Activated CD4-positive, CD25-positive, alpha-beta regulatory T cell treated with anti-CD3 and anti-CD28 coated beads, Interleukin-2, amount 50 U/mL, for 16 hours (primary cell): Measurements from ENCODE around the gene C16orf74.

Experiments
- DNase-seq: peaks from one replicate; pipeline ENCODE4 v3.0.0-alpha.2; 2020; ENCODE audit warnings: low read depth, low spot score

Gene C16orf74

DNA sequence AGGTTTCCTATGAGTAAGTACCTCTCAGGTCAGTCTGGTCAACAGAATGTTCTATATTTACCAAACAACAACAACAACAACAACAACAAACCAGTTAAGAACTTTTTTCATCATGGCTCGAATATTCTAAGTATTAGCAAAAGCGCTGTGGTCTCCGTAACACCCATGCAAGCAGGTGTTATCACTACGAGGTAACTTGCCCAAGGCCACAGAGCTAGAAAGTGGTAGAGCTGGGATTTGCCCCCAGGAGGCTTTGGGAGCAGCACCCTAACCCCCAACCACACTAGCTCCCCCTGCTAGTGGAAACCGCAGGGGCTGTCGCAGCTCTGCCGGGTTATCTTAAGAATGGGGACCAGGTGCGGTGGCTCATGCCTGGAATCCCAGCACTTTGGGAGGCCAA, 23.9 kb upstream of the C16orf74 start:
- no peak for DNase-seq

DNA sequence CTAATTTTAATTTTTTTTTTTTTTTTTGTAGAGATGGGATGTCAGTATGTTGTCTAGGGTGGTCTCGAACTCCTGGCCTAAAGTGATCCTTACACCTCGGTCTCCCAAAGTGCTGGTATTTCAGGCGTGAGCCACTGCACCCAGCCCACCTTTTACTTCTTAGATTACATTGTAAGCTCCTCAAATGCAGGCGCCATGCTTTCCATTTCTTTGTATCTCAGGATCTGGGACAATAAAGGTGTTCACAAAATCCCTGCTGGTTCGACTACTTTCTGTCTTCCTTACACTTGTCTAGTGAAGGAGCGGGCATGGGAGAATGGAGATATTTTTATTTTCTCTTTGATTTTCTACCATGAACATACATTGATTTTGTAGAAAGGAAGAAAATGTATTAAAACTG, 23.2 kb upstream of the C16orf74 start:
- DNase-seq: no peak

DNA sequence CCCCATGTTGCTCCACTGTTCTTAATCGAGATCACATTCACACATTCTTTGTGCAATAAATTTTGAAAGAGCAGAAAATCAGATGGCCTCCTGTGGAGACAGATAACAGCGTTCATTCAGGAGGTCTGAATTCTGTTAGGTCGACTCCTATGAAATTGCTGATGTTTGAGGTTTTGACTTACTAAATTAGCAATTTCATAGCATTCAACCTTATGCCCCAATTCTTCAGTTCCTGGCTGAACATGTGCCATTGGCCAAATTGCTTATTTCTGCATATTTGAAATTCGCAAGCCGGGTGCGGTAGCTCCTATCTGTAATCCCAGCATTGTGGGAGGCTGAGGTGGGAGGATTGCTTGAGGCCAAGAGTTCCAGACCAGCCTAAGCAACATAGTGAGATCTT, 22.1 kb upstream of the C16orf74 start:
- no peak for DNase-seq

DNA sequence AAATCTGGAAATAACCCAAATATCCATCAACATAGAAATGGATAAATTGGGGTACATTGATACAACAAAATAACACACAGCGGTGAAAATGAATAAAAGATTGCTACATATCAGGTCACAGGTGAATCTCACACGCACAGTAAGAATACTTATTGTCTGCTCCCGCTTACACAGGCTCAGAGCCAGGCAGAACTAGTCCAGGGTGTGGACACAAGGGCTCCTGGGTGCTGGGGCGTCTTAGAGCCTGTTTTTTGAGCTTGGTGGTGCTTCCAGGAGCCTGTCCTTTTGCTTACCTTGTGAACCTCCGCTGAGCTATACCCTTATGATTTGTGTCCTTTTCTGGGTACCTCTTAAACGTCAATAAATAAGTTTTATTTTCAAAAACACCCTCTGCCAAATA, 19.8 kb upstream of the C16orf74 start:
- DNase-seq: no peak

DNA sequence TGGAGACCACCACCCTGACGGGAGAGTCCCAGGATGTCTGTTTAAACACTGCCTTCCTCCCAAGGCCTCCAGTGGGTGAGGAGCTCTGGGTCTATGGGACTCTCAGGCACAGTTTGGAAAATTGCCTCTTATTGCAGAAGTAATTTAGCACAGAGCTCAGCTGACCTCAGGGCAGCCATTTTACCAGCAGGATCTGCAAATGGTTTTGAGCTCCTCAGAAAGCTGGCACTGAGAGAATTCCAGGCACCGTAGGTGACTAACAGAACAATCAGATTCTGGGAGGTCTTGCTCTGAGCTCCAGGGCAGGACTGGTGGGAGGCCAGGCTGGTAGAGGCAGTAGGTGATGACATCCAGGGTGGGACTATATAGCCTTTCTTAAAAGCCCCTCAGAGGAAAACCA, 17.3 kb upstream of the C16orf74 start:
- no peak for DNase-seq

DNA sequence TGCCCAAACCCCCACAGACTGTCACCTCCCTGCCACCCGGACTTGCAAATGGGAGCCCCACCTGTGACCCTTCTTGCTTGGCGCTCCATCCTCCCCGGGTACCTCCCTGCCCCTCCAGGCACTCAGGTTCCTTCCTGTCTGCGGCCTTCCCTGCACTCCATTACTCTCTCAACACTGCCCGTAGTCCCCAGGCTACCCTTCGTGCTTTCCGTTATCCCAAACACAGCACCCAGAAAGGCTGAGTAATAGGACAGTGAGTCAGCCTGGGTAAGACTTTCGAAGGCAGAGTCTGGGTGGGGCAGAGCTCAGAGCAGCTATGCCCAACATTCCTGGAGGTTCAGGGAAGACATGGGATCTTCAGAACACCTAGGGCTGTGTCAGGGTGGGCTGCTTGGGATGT, 16.6 kb upstream of the C16orf74 start:
- no peak for DNase-seq

DNA sequence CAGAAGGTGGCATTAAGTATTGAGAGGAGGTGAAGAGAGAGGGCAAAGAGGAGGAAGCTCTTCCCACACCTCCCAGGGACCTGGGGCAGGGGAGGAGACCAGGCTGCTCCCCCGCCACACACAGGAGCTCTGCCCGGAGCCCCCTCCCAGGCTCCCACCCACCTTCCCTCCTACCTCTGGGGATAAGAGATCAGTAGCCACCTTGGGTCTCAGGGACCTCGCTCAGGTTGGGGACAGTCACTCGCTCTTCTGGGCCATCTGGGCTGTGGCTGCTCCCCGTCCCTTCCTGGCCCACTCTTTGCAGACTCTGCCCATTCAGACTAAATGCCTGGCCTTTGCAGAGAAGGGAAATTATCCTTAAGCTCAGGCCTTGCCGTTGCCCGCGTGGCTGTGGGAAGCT, 14.9 kb upstream of the C16orf74 start:
- no peak for DNase-seq

DNA sequence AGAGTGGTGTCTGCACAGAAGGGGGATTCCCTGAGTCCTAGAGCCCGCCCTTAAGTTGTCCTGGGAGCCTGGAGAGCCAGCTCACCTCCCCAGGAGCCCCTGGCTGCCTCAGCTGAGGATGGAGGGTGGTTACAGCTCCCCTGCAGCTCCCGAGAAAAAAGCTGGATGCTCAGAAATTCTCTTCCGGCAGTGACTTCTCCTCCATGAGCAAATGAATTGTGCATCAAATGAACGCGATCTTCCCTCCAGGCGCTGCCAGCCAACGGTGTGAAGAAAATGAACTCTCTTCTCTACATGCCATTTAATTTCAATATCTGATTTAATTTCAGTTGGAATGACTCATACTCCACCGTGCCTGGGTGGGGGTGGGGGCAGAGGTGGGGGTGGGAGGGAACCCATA, 14.3 kb upstream of the C16orf74 start:
- DNase-seq: no peak

DNA sequence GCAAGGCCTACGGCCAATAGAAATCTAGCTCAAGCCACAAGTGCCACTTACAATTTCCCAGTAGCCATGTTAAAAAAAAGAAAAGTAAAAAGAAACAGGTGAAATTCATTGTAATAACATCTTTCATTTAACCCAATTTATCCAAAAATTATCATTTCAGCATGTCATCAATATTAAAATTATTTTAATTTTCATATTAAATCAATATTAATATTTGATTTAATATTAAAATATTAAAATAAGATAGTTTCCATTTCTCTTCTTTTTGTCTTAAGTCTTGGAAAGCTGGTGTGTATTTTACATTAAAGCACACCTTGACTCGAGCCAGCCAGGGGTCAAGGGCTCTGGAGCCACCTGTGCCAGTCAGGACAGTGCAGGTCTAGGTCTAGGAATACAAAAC, 12.7 kb upstream of the C16orf74 start:
- DNase-seq: no peak

DNA sequence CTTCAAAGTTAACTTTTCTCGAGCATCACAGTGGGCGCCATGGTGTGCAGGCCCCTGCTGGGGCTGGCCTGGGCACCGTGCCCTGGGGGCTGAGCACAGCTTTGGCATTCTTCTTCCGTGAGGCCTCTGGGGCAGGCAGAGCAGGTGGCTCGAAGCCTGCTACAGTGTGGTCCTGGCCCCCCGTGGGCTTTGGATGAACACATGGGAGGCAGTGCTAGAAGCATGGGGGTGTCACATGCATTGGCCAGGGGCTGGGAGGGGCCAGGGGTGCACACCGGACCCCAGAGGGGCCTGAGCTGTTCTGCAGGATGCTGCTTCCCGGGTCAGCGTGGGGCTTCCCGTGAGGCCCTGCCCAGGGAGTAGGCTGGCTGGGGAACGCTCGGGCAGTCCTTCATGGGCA, 12.1 kb upstream of the C16orf74 start:
- no peak for DNase-seq

DNA sequence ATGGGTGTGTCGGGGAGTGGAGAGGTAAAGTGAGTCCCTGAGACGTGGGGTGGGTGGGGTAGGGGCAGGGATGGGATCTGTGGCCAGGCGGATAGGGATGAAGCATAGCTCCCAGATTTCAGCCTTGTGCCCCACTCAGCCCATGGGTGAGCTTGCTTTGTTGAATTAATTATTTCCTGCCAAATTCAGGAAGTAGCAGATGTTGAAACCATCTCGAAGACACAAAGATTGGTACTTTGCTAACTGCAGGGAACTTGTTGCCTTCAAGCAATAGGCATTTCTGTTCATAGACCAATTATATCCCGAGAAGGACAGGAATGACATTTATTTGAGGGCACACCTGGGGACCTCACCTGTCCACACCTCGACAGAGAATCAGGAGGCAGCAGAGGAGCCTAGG, 11.0 kb upstream of the C16orf74 start:
- no peak for DNase-seq

DNA sequence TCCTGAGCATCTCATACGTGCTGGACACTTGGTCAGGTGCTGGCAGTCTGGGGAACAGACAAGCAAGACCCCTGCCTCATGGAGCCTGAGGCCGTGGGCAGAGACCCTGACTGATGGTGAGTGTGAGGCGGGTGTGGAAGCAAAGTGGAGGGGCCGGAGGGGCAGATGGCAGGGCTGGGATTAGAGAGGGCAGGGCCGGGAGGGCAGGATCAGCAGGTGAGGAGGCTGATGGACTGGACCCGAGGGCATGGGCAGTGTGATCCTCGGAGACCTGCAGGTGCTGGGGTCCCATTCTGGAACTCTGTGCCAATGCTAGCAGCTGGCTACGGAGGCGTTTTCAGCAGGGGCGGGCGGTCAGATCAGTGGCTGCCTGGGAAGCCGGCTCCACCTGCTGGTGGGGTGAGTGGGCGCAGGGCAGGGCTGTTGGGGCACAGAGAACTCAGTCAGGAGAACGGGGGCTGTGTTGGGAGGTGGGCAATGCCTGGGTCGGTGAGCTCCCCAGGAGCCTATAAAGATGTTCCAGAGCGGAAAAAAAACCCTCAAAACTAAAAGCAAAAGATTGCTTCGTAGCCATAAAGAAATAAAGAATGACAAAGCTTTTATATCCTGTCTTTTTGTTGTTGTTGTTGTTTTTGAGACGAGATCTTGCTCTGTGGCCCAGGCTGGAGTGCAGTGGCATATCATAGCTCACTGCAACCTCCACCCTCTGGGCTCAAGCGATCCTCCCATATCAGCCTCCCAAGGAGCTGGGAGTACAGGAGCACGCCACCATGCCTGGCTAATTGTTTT, 8.9 kb upstream of the C16orf74 start:
- no peak for DNase-seq

DNA sequence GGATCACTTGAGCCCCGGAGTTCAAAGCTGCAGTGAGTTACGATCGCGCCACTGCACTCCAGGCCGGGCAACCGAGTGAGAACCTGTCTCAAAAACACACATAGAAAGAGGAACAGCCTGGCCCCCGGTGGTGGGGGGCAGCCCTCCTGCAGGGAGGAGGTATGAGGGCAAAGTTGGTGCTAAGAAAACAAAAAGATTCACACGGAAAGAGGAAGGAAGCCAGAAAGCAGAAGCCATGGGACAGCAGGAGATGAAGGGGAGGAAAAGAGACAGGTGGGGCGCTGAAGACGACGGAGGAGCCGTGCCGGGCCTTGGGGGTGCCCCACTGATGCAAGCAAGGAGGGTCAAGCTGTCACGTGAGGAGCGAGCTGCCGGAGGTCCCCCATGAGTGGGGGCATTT, 8.2 kb upstream of the C16orf74 start:
- DNase-seq: no peak

DNA sequence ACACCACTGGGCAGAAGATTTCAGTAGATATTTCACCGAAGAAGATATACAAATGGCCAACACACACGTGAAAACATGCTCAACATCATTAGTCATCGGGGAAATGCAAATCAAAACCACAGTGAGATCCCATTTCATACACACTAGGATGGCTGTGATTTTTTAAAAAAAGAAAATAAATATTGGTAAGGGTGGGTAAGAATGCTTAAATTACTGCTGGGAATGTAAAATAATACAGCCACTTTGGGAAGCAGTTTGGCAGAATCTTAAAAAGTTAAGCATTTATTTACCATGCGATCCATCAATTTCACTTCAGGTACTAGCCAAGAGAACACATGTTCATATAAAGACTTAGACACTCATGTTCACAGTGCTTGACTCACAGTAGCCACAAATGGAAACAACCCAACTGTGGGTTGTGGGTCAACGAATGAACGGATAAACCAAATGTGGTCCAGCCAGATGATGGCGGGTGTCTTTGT, 6.5 kb upstream of the C16orf74 start:
- DNase-seq: no peak

DNA sequence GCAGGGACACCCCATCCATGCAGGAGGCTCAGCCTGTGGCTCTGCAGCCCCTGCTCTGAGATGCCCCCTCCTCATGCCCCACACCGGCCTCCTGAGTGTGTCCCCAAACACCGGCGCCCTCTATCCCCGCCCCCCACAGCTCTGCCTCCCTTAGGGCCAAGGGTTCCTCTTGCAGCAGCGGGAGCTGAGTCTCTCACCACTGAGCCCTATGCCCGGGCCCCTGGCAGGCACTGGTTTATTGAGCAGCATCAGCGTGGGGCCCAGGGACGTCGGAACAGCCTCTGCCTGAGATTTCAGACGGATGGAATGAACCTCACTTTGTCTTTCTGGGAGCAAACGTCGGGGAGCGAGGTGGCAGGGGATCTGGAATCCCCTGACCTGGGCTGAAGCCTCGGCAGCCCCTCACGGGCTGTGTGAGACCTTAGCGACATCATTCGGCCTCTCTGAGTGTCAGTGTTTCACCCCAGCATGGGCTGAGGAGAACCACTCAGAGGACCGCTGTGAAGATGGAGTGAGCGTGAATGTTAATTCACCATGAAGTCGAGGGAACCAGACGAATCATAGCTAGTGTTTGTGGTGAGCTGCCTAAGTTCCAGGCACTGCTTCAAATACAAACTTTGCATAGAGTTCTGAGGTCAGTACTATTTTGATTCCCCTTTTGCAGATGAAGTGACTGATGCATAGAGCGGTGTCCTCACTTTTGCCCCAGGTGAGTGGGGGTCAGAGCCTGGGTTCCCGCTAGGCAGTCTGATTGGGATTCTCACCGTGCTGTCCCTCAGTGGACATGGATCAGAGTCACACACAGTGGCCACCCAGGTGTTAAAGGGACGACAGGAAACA, 5.3 kb upstream of the C16orf74 start:
- DNase-seq: no peak

DNA sequence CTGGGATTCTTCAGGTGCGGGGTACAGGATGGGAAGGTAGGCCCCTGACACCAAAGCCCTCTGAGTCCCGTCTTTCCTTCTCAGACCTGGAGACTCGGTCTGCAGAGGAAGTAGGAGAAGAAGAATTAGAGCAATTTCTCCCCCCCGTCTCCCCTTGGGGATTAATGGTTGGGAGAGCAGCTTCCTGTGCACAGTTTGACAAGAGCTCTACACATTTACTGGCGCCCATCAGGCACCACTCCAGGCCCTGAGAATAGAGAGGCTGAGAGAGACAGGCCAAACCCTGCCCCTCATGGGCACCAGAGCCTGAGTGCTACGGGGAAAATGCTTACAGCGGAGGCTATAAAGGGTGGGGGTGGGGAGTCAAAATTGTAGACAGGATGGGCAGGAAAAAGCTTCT, 3.5 kb upstream of the C16orf74 start:
- no peak for DNase-seq

DNA sequence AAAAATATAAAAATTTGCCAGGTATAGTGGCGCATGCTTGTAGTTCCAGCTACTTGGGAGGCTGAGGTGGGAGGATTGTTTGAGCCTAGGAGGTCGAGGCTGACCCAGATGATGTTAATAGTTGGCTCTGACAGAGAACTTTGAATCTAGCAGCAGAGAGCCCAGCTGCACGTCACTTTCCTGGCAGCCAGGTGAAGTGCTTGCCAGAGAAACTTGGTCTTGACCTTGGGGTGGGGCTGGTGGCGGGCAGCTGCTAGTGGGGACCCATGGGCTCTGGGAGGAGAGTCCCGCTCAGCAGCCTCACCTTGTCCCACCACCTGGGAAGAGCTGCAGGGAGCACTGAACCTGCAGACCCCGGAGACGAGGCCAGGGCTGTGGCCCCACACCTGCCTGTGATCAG, 3.1 kb upstream of the C16orf74 start:
- DNase-seq: no peak

DNA sequence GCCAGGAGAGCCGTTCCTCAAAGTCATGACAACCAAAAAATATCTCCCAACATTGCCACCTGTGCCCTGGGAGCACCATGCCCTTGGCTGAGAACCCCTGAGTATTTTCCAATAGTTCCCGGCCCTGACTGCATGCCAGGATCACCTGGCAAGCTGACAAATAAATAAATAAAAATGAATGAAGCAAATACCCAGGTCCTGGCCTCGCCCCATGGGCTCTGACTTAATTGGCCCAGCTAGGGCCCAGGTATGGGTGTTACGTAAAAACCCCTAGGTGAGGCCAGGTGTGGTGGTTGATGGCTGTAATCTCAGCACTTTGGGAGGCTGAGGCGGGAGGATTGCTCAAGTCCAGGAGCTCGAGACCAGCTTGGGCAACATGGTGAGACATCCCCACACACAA, 2.7 kb upstream of the C16orf74 start:
- DNase-seq: no peak

DNA sequence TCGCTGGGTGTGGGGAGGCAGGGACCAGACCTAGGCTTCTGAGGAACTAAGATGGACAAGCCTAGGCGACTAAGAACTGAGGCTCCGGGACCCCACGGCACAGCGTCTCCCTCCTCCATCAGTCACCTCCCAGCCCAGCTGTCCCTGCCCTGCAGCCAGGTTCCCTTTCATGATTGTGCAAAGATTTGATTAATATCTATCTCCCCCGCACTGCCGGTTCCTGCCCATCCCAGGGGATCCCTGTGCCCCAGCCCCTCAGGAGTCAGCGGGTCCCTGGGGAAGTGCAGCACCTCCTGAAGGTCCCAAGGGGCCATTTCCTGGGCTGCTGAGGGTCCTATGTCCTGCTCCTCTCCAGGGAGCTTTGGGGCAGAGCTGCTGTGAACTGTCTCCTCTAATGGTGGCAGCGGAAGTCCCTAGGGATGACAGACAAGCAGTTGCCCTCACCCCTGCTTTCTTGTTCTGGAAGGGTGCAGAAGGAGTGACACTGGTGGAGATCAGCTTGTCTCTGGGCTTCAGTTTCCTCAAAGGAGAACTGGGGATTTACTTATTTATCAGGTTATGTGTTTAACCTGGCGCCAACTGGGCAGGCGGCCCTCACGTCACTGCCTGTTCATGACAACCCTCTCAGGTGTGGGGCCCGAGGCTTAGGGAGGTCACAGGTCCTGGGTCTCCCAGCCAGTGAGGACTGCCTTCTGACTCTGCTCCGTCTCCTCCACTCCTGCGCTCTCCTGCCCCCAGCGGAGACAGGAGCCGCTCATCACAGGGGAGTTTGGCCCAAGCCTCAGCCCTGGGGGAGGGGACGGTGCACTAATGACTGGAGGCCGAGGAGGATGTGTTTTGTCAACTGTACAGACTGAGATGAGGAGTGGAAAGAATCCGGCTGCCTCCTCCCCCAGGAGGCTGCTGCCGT, 1.9 kb upstream of the C16orf74 start:
- DNase-seq: no peak

DNA sequence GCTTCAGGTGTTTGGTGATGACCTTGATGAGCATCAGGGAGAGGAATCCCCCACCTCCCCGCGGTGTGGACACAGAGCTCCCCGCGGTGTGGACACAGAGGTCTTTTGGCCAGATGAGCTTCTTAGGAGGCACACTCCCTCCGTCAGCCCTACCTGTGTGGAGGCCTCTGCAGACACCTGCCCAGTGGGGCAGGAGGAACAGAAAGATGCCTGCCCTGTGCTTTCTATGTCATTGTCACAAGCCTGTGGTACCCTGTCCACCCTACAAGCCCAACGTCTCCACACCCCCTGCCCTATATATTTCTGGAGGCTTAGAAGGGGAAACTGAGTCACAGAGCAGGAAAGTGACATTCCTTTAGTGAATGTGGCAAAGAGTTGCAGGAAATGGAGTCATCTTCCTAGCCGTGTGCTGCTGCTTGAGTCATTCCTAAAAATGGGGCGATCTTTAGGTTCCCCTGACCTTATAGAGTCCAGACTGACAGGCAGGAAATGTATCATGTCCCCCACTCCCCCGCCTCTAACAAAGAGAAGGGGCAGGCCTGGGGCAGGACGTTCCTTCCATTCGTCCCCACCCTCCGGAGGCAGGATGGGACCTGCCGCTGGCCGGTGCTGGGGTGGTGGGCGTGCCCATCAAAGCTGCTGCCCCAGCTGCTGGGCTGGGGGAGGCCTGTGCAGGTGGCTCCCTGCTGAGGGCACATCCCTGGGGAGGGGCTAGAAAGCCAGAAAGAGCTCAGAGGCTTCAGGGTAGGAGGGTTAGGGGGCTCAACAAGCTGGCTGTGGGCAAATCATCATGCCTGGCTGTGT, 1.0 kb upstream of the C16orf74 start:
- no peak for DNase-seq

DNA sequence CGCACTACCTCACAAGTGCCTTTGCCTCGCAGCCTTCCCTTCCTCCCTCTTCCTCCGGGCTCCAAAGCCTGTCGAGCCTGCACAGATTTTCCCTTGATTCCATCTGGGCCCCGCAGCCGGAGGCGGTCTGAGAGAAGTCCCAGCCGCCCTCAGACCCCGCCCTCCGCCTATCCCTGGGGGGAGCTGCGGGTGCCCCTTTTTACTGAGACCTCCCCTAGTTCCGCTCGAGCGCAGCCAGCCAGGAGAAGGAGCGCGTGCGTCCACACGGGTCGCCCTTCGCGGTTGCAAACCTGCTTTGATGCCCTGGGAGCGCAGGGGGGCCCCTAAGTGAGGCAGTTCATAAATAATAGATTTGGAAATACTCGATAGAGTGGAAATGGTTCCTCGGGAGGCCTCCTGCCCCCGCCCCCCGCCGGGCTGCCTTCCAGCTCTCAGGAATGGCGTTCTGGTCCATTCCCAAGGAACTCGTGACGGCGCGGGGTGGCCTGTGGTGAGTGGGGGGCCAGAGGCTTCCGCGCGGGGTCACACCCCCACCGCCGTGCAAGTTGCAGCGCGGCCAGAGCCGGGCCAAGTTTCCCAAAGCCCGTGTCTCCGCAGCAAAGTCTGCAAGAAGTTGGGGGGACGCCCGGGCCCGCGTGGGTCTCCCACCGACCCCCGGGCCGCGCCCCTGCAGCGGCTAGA, 610 bp downstream of the C16orf74 start:
- DNase-seq: no peak
